Measurements from ENCODE around the gene TBX6.
A peak's percentile ranks its signal among the peaks of the same experiment; 100 is the strongest.

TBX6 gene

DNA sequence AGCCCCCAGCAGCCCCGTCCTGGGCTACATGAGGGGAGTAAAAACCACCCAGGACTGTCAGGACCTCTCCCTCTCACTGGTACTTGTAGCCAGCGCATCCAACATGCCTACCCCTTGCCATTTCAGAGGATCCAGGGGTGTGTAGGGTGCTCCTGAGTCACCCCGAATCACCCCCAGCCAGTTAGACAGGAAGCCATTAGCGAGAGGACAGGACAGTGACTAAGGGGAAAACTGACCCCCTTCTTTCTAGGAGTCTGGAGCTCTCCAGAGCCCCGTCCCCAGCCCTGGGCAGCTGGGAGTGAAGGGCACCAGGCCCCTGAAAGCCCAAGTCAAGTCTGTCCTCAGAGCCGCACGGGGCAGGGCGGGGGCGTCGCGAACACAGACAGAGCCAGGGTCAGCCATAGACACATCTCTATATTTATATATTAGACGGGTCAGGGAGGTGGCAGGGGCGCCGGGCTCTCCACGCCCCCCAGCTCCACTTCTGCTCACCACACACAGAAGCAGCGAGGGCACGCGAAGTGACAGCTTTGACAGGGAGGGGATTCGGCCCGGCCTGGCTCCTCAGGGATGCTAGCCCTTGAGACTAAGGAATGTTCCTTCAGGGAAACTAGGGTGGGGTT lies 22.1 kb upstream of the TBX6 start:
- DNase-seq (ENCODE audit: low read depth in 2 of 2), result no peak

DNA sequence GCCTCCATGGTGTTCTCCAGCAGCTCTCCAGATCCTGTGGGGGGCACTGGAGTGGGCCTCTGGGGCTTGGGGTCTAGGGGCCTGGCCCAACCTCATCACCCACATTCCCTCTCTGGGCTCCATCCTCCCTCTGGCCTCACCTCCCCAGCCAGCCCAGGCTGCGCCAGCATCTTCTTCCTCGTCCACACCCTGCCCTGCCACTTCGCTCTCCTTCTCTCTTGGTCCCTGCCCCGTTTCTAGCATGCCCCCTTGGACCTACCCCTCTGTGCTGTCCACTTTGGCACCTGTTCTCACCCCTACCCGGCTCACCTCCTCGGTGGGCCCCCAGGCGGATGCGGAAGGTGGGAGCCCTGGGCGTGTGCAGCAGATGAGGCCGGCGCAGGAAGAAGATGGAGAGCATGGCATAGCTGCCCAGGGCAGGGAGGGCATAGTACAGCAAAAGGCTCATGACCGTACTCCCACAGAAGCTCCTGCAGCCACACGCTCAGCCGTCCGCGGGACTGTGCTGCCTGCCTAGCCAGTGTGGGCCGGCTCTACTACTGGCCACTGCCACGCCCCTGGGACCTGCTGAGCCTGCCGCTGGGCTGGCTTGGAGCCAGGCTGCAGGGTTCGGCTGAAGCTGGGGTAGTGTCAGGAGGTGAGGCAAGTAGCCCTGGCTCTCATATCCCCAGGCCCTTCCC lies 21.4 kb upstream of the TBX6 start, which contains the start of gene GDPD3:
Gene GDPD3 (minus strand): TSS at position 507 of the 680 bp plus-strand sequence. CDS start 59 bp downstream, at position 448.
- no peak for DNase-seq (ENCODE audit: low read depth in 2 of 2)

DNA sequence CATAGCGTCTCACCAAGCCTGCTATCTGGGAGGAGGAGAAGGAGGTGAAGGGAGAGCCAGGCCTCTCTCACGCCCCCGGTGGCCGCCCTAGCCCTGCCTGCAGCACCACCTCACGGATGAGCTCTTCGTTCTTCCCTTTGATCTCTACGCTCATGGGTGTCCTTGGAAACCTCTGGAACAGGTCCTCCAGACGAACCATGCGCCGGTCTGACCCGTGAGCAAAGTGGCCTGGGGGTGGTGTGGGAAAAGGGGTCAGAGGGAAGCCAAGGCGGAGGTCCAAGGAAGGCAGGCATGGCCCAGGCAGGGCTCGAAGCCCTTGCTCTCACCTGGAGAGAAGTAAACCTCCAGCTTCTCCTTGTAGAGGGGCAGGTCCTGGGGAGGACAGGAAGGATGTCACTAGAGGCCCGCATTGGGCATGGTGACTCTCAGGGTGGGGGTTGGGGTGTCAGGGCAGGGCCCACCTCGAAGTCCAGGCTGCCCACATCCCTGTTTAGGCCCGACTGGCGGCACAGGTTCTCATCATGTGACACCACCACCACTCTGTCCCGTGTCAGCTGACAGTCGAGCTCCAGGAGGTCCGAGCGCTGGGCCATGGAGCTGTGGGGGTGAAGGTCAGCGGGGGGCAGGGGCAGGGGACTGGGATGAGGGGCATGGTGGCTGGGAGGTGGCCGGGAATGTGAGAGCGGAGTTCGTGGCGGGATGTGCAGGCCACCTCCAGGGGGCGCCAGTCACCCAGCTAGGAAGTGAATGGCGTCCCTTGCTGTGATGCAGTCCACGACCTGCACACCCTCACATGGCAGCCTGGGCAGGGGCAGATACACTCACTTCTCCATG lies 20.7 kb upstream of the TBX6 start:
- DNase-seq (ENCODE audit: low read depth in 2 of 2), result no peak

DNA sequence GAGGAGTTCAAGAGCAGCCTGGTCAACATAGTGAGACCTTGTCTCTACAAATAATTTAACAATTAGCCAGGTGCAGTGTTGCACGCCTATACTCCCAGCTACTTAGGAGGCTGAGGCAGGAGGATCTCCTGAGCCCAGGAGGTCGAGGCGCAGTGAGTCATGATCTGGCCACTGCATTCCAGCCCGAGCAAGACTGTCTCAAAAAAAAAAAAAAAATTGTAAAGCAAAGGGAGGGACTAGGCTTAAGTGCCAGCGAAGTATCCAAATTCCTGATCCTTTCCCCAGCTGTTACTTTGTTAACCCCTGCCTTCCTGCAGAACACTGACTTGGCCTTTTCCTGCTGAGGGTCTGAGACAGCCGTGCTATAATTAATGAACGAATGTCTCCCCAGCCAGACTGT lies 18.9 kb upstream of the TBX6 start:
- DNase-seq (ENCODE audit: low read depth in 2 of 2), result no peak

DNA sequence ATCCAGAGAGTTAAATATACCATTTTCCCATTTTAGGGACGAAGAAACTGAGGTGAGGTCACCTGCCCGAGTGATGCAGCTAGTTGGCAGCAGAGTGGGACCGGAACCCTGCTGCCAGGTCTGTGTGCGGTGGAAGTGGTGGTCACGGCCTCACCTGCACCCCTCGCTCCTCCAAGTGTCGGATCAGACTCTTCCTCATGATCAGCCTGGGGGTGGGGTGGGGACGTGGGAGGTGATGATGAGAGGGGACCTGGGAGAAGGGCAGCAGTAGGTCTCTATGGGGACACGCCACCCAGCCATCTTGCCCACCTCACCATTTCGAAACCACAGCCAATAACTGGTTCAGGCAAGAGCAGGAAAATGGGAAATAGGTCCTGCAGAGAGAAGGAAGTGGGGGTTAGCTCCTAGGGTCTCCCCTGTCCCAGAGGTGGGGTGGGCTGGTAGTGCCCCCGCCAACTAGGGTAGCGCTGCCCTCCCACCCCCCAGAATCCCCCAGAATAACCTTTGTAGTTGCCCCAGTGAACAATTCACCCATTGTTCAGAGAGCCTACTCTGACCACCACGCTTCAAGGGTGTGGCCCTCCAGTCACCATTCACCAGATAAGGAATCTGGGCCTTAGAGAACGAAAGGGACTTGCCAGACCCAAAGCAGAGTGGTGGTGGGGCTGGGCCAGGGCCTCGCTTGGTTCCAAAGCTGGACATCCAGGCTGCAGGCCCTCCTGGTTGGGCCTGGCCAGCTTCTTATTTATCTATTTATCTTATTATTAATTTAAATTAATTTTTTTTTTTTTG lies 16.5 kb upstream of the TBX6 start:
- no peak for DNase-seq (ENCODE audit: low read depth in 2 of 2)

DNA sequence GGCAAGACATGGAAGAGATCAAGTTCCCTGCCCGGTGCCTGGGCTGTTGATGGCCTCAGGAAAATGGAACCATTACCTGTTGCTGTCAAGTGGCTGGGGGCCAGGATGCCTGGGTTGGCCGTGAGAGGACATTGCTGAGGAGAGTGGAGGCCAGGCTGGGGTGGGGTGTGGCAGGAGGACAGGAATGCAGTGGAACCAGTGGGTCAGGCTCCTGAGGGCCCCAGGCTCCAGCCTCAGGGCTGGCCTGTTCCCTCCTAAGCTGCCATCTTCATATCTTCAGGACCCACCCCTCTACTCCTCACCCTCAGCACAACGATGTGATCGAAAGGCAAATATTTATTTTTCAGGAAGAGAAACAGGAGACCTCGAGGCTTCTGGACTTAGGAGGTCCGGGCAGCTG lies 12.8 kb upstream of the TBX6 start:
- no peak for DNase-seq (ENCODE audit: low read depth in 2 of 2)

DNA sequence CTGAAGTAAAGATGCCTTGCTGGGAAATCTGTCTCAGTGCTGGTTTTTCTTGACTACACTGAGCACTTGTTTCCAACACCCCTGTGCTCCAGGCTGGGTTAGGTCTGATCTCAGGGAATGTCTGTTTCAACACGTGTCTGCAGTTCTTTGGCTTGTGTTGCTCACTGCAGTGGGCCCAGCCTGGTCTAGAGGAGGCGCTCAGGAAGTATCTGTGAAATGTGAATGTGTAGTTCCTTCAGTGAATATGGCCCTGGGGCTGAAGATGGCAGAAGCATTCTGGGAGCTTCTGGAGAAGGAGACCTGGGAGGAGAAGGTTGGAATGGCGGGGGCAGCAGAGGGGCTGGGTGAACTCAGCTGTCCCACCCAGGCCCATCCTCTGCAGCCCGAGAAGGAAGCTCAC lies 12.4 kb upstream of the TBX6 start:
- no peak for DNase-seq (ENCODE audit: low read depth in 2 of 2)

DNA sequence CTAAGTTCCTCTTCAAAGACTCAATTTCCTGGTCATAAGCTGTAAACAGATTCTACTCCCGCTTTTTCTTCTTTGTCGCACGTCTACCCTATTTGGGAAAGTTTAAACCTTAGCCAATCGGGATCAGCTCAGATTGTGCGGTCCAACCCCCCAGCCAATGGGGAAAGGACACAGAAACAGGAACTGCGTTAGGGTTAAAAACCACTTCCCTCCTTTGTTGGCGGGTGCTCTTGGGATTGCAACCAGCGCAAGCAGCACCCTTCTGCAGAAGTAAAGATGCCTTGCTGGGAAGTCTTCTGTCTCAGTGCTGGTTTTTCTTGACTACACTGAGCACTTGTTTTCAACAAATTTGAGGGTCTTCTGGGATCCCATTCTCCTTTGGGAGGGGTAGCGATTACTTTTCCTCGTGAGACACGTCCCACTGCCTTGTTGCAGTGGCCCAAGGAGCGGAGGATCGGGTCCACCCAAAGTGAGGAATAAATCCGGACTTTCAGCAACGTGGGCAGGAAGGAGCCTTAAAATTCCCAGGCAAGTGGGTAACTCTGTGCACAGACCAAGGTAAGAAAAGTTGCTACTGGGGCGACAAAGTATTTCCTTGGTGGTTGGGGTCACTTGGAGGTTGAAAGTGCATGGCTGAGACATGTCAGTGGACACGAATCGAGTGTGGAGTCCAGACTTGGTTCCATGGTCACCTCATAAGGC lies 5.3 kb upstream of the TBX6 start:
- DNase-seq (ENCODE audit: low read depth in 2 of 2), result no peak

DNA sequence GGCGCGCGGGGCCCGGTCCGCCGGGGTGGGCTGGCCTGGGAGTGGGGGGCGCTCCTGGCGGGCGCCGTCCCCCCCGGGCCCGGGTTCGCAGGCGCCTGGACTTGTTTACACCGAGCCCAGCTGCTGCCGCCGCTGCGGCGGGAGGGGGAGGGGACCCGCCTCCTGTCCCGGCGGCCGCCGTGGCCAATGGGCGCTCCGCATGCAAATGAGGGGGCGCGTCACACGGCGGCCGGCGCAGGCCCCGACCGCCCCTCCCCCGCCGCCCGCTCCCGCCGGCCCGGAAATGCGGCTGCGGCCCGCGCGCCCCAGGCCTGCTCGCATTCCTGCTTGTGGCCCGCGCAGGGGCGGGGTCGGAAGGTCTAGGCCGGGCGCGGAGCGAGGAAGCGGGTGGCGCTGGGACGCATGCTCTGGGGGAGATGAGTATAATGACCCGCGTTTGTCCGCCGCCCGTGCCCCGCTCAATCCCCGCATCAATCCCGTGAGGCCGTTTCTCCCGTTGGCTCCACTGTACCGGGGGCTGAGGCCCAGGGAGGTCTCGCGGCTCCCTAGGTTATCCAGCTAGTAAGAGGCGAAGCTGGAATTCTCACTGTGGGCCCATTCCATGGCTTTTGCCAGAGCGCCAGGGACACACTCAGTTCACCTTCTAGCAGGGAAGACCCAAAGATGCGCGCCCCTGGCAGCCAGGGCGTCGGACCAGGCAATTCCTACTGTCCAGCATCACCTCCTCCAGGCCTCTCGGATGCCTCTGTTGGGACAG lies 4.6 kb upstream of the TBX6 start, which contains the start of gene YPEL3:
Gene YPEL3 (minus strand): TSS at position 109 of the 757 bp plus-strand sequence. CDS start 731 bp downstream, outside the sequence.
- peak; percentile 70 to 73 for DNase-seq (ENCODE audit: low read depth in 2 of 2)

DNA sequence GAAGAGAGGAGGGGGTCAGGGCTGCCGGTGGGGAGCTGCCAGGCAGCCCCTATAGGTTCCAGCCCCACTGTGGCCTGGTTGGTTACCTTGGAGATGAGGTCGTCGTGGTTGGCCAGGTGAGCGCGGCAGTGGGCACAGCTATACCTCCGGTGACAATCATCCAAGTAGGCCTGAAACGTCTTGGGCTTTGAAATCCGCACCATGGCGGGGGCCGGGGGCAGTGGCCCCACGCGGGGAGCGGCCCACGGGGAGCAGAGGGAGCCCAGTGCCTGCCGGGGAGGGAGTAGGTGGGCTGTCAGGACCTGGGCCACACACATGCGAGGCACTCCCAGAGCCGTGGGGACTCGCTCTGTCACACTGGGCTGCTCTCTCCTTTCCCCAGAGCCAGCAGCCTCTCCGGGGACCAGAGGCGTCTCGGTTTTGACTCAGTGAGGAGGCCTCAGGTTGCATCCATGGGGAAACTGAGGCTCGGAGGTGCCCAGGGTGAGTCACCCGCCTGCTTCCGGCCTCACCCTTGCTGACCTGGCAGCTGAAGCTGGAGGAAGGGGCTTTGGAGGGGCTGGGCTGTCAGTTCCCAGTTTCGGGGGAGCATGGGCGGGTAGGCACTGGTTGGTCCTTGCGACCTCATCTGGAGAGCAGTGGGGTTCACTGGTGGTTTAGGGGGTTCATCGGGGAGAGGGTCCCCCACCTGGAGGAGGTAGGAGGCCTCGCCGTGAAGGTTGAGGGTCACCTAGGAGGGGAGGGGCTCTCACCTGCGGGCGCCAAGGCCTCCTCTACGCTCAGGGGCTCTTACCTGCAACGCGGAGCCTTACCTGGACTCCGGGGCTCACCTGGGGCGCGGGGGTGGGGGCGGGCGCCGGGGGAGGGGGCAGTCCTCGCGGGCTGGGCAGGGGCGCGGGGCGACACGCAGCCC lies 3.7 kb upstream of the TBX6 start:
- DNase-seq (ENCODE audit: low read depth in 2 of 2), result no peak

DNA sequence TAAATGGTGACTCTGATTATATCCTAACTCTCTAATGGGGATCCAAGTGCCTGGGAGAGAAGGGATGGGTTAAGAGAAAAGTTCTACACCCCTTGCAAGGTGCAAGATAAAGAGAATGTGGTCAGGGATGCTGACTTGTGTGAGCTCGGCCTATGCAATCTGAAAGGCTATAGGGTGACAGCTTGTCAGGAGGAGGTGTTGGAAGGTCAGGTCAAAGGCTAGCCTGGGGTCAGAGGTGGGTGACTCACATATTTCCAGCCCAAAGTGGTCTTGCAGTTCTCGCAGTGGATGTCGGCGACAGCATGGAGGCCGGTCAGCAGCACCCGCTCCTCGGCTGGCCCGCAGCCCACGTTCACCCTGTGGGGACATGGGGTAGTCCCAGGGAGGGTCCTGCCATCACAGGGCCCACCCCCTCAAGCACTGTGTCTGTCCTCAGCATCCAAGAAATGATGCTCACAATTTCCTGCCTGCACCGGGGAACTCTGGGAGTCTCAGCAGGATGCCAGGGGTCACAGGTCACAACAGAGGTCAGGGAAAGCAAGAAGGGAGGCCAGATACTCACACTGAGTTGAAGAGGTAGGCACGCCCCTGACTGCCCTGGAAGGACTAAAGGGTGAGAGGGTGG lies 2.9 kb upstream of the TBX6 start:
- no peak for DNase-seq (ENCODE audit: low read depth in 2 of 2)

DNA sequence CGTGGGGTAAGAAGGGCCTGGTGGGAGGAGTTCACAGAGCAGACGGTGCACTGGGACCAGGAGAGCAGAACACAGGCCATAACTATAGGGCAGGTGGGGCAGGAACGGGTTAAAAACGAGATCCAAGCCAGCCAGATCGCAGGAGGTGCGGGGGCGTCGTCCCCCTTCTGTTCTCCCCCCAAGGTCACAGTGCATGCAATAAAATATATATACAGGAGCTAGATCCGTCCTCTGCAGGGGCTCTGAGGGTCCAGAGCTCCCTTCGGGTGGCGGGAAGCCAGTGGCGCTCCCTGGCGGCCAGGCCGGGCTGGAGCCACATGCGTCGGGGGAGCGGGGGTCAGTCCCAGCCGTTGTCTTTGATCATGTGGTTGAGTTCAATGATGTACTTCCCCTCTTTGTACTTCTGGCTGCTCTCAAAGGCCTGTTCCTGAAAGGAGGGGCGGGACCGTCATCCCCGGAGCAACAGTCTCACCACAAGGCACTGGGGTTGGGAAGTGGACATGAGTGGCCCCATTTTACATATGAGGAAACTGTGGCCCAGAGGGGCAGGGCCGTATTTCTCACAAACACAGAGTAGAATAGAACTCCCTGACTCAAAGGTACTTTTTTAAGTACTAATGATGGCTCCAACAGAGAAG lies 768 bp upstream of the TBX6 start:
- no peak for DNase-seq (ENCODE audit: low read depth in 2 of 2)

DNA sequence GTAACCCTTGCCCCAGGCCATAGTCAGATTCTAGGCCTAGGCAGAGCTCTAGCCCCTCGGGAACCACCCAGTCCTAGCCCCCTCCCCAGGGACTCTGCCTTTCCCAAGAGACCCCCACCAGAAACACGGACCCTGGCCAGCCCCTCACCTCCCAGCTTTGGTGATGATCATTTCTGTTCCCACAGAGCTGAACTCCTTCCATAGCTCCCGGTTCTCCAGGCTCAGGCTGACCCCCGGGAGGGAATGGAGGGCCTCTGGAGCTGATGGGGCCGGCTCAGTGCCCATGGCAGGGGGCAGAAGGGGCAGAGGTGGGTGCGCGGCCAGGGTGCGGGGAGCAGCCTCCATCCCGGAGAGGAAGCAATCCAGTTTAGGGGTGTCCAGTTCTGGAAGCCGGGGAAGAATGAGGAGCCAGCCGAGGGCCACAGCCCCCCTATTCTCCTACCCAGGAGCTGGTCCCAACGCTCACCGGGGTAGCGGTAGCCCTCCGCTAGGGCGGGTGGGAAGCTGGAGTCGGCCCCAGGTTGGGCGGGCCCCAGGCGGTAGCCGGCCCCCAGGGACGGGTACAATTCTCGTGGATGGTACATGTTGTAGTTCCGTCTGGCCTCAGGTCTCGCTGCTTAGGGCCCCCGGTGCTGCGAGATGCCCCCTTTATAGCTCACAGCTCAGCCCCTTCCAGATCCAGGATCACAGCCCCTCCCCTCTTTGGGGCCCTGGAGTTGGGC lies 953 bp downstream of the TBX6 start:
- no peak for DNase-seq (ENCODE audit: low read depth in 2 of 2)

DNA sequence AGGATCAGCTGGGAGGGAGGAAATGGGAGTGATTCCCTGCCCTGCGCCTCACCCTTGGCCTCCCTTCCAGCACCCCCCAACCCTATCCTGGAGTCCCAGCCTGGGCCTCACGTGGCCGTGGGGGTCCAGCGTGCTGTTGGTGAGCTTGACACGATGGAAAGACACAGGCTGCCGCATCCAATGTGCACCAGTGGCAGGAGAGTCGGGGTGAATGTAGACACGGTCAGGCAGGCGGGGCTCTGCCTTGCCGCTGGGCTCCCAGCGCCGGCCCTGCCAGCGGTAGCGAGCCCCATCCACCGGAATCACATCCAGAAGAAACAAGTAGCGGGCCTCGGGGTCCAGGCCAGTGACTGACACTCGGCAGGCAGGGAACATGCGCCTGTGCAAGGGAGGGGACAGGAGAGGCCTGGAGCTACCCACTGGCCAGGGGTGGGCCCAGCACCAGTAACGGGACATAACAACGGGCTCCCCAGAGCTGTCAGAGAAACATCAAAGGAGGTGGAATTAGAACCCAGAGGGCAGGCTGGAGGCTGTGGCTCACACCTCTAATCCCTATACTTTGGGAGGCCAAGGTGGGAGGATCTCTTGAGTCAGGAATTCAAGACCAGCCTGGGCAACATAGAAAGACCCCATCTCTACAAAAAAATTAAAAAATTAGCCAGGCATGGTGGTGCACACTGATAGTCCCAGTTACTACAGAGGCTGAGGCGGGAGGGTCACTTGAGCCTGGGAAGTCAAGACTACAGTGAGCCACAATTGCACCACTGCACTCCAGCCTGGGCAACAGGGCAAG lies 2.7 kb downstream of the TBX6 start:
- DNase-seq (ENCODE audit: low read depth in 2 of 2), result no peak

DNA sequence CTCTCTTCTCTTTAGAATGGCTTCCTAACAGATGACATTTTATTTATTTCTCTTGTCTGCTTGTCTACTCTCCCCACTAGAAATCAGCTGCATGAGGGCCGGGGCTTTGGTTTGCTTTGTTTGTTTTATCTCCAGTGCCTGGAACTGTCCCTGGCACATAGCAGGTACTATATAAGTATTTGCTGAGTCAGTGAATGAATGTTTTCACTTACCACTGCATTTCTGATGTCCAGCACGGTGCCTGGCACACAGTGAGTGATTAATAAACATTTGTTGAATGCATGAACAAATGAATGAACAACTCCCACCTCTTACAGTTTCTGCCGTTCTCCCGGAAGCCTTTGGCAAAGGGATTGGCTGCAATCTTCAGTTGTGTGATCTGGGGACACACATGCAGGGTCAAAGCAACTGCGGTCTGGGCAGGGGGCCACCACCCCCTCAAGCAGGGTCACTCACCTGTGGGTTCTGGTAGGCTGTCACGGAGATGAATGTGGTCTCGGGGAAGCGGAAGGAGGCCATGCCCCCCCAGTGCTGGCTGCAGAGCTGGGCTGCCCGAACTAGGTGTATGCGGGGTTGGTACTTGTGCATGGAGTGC lies 3.4 kb downstream of the TBX6 start:
- no peak for DNase-seq (ENCODE audit: low read depth in 2 of 2)

DNA sequence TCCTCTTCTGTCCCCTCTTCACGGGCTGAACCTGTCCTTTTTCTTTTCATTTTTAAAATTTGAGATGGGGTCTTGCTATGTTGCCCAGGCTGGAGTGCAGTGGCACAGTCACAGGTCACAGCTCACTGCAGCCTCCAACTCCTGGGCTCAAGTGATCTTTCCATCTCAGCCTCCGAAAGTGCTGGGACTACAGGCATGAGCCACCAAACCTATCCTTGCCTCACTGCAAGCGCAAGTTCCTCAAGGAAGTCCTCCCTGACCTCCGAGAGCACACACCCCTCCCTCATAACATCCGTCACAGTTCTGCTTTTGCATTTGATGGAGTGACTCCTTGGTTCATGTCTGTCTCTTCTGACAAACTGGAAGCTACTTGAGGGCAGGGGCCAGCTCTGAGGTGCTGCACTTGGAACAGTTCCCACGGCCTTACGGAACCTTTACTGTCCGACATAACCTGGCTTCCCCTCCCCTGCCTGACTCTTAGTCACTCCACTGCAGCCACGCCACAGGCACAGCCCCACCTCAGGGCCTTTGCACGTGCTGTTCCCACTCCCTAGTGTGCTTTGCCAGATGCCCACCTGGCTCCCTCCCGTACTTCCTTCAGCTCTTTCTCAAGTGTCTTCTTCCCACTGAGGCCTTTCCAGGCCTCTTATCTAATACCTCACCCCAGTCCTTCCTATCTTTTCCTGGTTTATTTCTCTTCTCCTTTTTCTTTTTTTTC lies 4.4 kb downstream of the TBX6 start:
- DNase-seq (ENCODE audit: low read depth in 2 of 2), result no peak

All from stimulated activated CD8-positive, alpha-beta memory T cell treated with anti-CD3 and anti-CD28 coated beads, Interleukin-7, amount 100 ng/mL, for 1 hour (primary cell).